CD4-positive, CD25-positive, alpha-beta regulatory T cell (primary cell): ENCODE measurements around the gene LAMA3. TPM values are rescaled to one million over a fixed set of nuclear protein-coding genes. Genes with fewer than 3 reads are reported as not detected.

ENCODE experiments used
- ATAC-seq, 2 donors: fragments of 150-1000 bp; cut with Tn5 transposase; one replicate each; pipeline ENCODE4 v1.10.0; 2021; ENCODE audit warnings: low read depth in 2 of 2, moderate number of reproducible peaks in 2 of 2, moderate library complexity in 1 of 2
- DNase-seq, 3 donors: peaks; one replicate each; pipeline versions ENCODE4 v3.0.0 to v3.0.0-alpha.2; 2012 to 2022; ENCODE audit warnings: mixed read lengths in 1 of 3
- H3K27ac ChIP-seq: one replicate; pipeline ENCODE4 v1.7.0; 2013; ENCODE audit warnings: mild to moderate bottlenecking, low read length; ENCODE audit not compliant: insufficient read depth, poor library complexity, severe bottlenecking
- H3K27me3 ChIP-seq: one replicate; pipeline ENCODE4 v1.7.0; 2013; ENCODE audit warnings: low read length; ENCODE audit not compliant: control insufficient read depth, insufficient read depth
- H3K36me3 ChIP-seq: one replicate; pipeline ENCODE4 v1.7.0; 2013; ENCODE audit warnings: mild to moderate bottlenecking, low read length, moderate library complexity; ENCODE audit not compliant: control insufficient read depth, insufficient read depth
- H3K4me1 ChIP-seq: 2 replicates; pipeline ENCODE4 v1.7.0; 2013; ENCODE audit warnings: mild to moderate bottlenecking, low read length; ENCODE audit not compliant: insufficient read depth, control insufficient read depth, poor library complexity, severe bottlenecking
- H3K4me3 ChIP-seq: one replicate; pipeline ENCODE4 v1.7.0; 2013; ENCODE audit warnings: low read depth, mild to moderate bottlenecking, low read length, moderate library complexity
- H3K9me3 ChIP-seq, 2 experiments: 1 replicate in 1 of 2; 2 replicates in 1 of 2; pipeline ENCODE4 v1.7.0; 2013; ENCODE audit warnings: low read length in 2 of 2, mild to moderate bottlenecking in 1 of 2, moderate library complexity in 1 of 2; ENCODE audit not compliant: control insufficient read depth in 2 of 2
- H3K27ac Mint-ChIP-seq, 3 donors: one replicate each; pipeline ENCODE4 v1.8.0; 2020 to 2022; ENCODE audit warnings: mild to moderate bottlenecking in 3 of 3, mixed read lengths in 3 of 3, moderate library complexity in 2 of 3
- H3K27me3 Mint-ChIP-seq: one replicate; pipeline ENCODE4 v1.8.0; 2022; ENCODE audit warnings: mild to moderate bottlenecking, mixed read lengths
- H3K36me3 Mint-ChIP-seq: one replicate; pipeline ENCODE4 v1.8.0; 2020; ENCODE audit warnings: mixed read lengths
- H3K4me1 Mint-ChIP-seq, 4 donors: one replicate each; pipeline ENCODE4 v1.8.0; 2020 to 2022; ENCODE audit warnings: mixed read lengths in 4 of 4, mild to moderate bottlenecking in 1 of 4
- H3K4me3 Mint-ChIP-seq, 4 donors: one replicate each; pipeline ENCODE4 v1.8.0; 2020 to 2022; ENCODE audit warnings: mild to moderate bottlenecking in 4 of 4, mixed read lengths in 4 of 4, moderate library complexity in 3 of 4
- H3K9me3 Mint-ChIP-seq, 7 donors: one replicate each; pipeline ENCODE4 v1.8.0; 2020 to 2022; ENCODE audit warnings: mixed read lengths in 7 of 7, mild to moderate bottlenecking in 3 of 7, moderate library complexity in 2 of 7
- polyA plus RNA-seq, 4 donors: library from polyadenylated mRNA; unstranded; fragments of 300-500 nt; fragmentation: Illumina TruSeq; gene quantifications; one replicate each; pipeline ENCODE4 v1.2.3, GENCODE V29; 2021
- total RNA-seq: library from RNA; stranded (reverse); gene quantifications from one replicate; pipeline ENCODE4 v1.2.3, GENCODE V29; 2022

LAMA3 gene
- total and polyA plus RNA-seq, 5 donors from 2014 or later = 0.31 TPM; not detected in 4

DNA sequence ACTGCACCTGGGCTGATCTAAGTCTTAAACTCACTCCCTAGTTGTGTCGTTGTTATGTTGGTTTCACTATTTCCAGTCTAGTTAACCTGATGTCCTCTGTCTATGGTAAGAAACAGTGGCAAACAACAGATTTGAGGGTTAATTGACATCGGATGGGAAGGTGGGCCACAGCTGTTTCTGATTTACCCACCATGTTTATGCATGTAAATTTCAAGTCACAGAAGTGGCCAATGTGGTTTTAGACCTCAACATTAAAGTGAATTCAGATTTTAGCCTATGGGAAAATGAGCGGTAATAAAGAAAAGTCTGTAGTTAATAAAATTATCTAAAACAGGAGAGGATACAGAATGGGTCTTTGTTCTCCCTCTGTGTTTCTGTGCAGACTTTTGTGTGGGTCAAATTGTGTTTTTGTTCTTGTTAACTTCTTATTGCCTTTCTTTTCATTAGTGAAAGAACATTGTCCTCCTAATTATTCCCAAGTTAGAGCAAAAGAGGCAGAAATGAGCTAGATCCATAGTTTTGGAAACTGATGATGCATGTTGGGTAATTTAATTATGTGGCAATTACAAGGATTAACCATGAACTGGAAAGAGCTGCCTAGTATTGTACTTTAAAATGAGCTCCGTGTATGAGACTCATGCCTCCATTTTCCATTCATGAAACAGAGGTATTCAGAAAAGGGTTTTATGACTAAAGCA lies 83.2 kb downstream of the LAMA3 start:
- Histone ChIP-seq H3K36me3 (no peaks in the 10 kb centered on the region), H3K4me1 (no peaks in the 10 kb centered on the region), H3K4me3 (no peak overlapping the region), H3K27me3 (peaks cover 19% of the 10 kb centered on the region), H3K9me3 (peaks cover 0 to 2% of the 10 kb centered on the region in 2 experiments), H3K27ac (no peak overlapping the region)
- no peak overlapping the region for H3K4me3 Mint-ChIP-seq
- DNase-seq = no peak
- H3K4me1 Mint-ChIP-seq = no peaks in the 10 kb centered on the region
- no peaks in the 10 kb centered on the region for H3K36me3 Mint-ChIP-seq
- peaks cover 0 to 11% (median 5%) of the 10 kb centered on the region in 7 donors for H3K9me3 Mint-ChIP-seq
- ATAC-seq = no peak
- H3K27ac Mint-ChIP-seq = no peak overlapping the region
- peaks cover 65% of the 10 kb centered on the region for H3K27me3 Mint-ChIP-seq

DNA sequence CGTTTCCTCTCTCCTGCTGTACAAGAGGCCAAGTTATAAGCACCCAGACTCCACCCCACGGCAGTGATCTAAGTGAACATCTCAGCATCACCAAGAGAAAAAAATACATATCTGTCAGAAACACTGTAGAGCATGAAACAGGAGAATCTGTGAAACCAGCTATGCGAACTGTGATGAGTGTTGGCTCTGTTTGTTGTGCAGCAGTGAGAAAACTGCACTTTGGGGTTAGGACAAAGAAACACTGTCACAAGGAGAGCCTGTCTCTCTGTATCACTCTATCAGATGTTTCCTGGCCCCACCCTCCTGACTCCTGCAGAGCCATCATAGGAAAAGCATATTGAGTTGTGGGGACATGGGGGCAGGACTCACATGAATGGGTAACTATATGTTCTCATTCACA lies 87.1 kb downstream of the LAMA3 start:
- Histone ChIP-seq H3K4me1 (no peaks in the 10 kb centered on the region), H3K27me3 (peaks cover 17% of the 10 kb centered on the region), H3K9me3 (no peaks in the 10 kb centered on the region), H3K27ac (no peak overlapping the region), H3K4me3 (no peak overlapping the region), H3K36me3 (no peaks in the 10 kb centered on the region)
- Mint-ChIP-seq H3K4me1 (no peaks in the 10 kb centered on the region), H3K4me3 (no peak overlapping the region), H3K36me3 (no peaks in the 10 kb centered on the region), H3K9me3 (peaks cover 0 to 1% (median 0%) of the 10 kb centered on the region in 7 donors), H3K27ac (no peak overlapping the region), H3K27me3 (peaks cover 52% of the 10 kb centered on the region)
- ATAC-seq (no peak), DNase-seq (no peak)

DNA sequence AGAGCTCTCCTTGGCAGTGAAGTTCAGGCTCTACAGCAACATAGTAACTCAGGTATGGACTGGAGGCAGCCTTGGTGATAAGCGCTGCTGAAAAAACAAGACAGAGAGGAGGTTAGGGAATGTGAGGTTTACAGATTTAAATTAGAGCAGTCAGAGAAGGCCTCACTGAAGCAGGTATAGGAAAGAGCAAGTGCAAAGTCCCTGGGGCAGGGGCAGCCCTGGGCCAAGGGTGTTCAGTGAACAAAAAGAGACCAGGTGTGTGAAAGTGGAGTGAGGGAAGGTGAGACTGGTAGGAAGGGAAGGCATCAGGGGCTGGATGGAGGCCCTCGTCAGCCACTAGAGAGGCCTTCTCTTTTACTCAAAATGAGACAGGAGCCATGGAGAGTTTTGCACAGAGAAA lies 89.6 kb downstream of the LAMA3 start:
- Histone ChIP-seq H3K27me3 (peaks cover 5% of the 10 kb centered on the region), H3K36me3 (no peaks in the 10 kb centered on the region), H3K9me3 (no peaks in the 10 kb centered on the region), H3K27ac (no peak overlapping the region), H3K4me1 (no peaks in the 10 kb centered on the region), H3K4me3 (no peak overlapping the region)
- H3K4me3 Mint-ChIP-seq = no peak overlapping the region
- DNase-seq (no peak), ATAC-seq (no peak)
- H3K27me3 Mint-ChIP-seq = peaks cover 50% of the 10 kb centered on the region
- H3K4me1 Mint-ChIP-seq = no peaks in the 10 kb centered on the region
- peaks cover 0 to 6% (median 0%) of the 10 kb centered on the region in 7 donors for H3K9me3 Mint-ChIP-seq
- H3K27ac Mint-ChIP-seq = no peak overlapping the region
- H3K36me3 Mint-ChIP-seq = no peaks in the 10 kb centered on the region

DNA sequence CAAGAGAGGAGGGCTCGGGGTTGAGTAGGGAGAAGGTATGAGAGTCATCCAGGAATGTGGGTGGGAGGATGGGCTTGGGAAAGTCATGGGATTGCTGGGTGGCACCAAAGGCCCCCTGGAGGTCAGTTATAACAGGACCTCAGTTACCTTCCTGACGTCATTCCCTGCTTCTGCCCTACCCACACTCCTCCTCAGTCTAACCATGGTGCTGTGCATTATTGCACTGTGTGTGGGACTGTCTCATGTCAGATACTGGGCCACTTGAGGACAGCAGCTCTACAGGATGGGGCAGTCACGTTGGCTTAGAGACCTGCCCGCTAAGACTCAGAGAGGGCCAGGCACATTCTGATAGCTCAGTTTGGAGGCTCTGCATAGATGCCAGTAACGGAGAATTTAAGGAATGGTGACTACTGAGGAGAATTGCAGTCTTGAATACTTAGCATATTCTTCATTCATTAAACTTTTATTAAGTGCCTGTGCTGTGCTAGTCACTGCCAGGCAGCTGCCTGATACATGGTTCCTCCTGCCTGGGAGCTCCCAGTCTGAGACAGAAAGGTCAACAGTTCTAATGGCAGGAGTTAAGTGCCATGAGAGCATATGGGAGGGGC lies 90.5 kb downstream of the LAMA3 start:
- DNase-seq (no peak), ATAC-seq (no peak)
- Mint-ChIP-seq H3K4me3 (no peak overlapping the region), H3K36me3 (no peaks in the 10 kb centered on the region), H3K27me3 (peaks cover 53% of the 10 kb centered on the region), H3K27ac (no peak overlapping the region), H3K4me1 (no peaks in the 10 kb centered on the region), H3K9me3 (peaks cover 0 to 6% (median 0%) of the 10 kb centered on the region in 7 donors)
- Histone ChIP-seq H3K9me3 (no peaks in the 10 kb centered on the region), H3K27ac (no peak overlapping the region), H3K27me3 (peaks cover 6% of the 10 kb centered on the region), H3K4me1 (no peaks in the 10 kb centered on the region), H3K36me3 (no peaks in the 10 kb centered on the region), H3K4me3 (no peak overlapping the region)

DNA sequence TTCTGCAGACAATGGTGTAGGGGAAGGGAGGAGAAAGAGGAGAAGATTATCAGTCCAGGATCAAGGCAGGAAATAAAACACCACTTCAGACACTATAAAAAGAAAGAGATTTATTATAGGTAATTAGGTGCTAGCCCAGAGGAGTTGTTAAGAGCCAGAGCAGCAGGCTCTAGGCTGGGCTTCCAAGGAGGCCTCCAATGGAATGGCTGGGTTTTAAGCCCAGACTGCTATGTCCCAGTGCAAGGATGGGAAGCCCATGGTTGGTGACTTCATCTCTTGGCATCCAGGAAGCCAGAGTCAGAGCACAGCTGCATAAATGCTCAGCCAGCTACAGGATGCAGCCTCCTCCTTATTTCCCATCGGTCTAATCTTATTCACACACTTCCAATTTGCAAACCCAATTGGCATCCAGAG lies 95.6 kb downstream of the LAMA3 start:
- Mint-ChIP-seq H3K27me3 (peaks cover 68% of the 10 kb centered on the region), H3K27ac (no peak overlapping the region), H3K9me3 (peaks cover 1 to 14% (median 8%) of the 10 kb centered on the region in 7 donors), H3K36me3 (no peaks in the 10 kb centered on the region), H3K4me3 (no peak overlapping the region), H3K4me1 (no peaks in the 10 kb centered on the region)
- Histone ChIP-seq H3K36me3 (no peaks in the 10 kb centered on the region), H3K9me3 (peaks cover 7 to 11% of the 10 kb centered on the region in 2 experiments), H3K4me1 (no peaks in the 10 kb centered on the region), H3K27me3 (peaks cover 6% of the 10 kb centered on the region), H3K27ac (no peak overlapping the region), H3K4me3 (no peak overlapping the region)
- ATAC-seq (no peak), DNase-seq (no peak)

DNA sequence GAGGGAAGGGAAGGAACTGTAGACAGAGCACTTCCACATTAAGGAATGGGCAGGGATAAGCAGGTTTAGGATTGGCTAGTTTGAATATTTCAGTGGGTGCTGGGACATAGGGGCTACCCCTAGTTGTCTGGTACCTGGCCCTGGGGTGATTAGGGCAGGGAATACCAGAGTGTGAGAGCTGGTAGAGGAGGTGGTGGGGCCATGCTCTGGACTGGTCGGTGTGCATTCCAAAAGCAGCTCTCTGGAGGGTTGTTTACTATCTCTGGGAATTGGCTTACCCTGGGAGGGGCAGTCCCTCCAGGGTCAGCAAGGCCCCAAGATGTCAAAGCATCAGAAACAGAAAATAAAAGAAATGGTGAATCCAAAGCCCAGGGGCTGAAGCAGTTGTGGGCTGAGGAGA lies 103.8 kb downstream of the LAMA3 start:
- H3K27ac ChIP-seq = no peak overlapping the region
- no peak for ATAC-seq
- H3K4me1 ChIP-seq = no peaks in the 10 kb centered on the region
- peaks cover 0 to 3% (median 0%) of the 10 kb centered on the region in 7 donors for H3K9me3 Mint-ChIP-seq
- no peak for DNase-seq
- no peaks in the 10 kb centered on the region for H3K9me3 ChIP-seq
- peaks cover 5% of the 10 kb centered on the region for H3K27me3 ChIP-seq
- H3K27me3 Mint-ChIP-seq = peaks cover 29% of the 10 kb centered on the region
- no peaks in the 10 kb centered on the region for H3K4me1 Mint-ChIP-seq
- H3K27ac Mint-ChIP-seq = no peak overlapping the region
- H3K36me3 Mint-ChIP-seq = peaks cover 3% of the 10 kb centered on the region
- H3K4me3 Mint-ChIP-seq = no peak overlapping the region
- H3K4me3 ChIP-seq = no peak overlapping the region
- H3K36me3 ChIP-seq = no peaks in the 10 kb centered on the region

DNA sequence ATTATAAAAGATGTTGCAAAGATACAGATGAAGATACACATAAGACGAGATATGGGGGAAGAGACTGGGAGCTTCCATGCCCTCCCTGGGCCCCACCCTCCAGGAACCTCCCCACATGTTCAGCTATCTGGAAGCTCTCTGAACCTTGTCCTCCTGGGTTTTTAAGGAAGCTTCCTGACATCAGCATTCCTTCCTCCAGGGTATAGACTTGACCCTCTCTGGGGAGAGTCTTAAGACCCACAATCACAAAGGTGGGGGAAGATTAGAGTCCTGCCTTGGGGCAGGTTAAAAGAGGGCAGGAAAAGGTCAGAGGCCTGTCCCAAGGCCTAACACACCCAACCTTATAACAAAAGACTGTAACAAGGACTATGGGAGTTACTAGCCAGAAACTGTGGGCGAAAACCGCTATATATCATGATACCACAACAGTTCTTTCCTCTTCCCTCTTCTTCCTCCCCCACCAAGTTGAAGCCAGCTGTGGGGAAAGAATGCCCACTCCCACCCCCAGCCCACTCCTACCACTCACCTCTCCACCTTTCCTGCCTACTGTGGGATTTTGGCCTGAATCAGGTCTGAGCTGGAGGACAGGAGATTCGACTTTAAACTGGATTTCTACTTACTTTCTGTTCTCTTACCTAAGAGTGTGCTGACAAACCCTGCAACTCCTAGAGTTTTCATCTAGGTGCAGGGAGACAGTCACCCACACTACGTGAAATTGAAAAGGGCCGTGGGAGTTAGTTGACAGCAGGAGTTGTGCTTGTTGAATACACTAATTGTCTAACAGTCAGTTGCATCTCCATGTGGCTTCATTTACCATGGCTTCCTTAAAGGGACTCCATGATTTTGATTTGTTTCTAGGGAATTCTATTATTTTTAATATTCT lies 105.0 kb downstream of the LAMA3 start:
- DNase-seq (no peak), ATAC-seq (no peak)
- Mint-ChIP-seq H3K9me3 (no peaks in the 10 kb centered on the region), H3K27ac (peak overlapping the region in 1 of 3 donors; percentile 87), H3K4me3 (no peak overlapping the region), H3K4me1 (no peaks in the 10 kb centered on the region), H3K27me3 (peaks cover 31% of the 10 kb centered on the region), H3K36me3 (peaks cover 3% of the 10 kb centered on the region)
- Histone ChIP-seq H3K4me3 (no peak overlapping the region), H3K27ac (no peak overlapping the region), H3K27me3 (peaks cover 4% of the 10 kb centered on the region), H3K4me1 (no peaks in the 10 kb centered on the region), H3K9me3 (no peaks in the 10 kb centered on the region), H3K36me3 (no peaks in the 10 kb centered on the region)
